DND-41 (cell line): Measurements from ENCODE around the gene DNM3.

Source experiments
- ATAC-seq: fragments of 200-7000 bp; cut with Tn5 transposase; 3 replicates; pipeline ENCODE4 v1.9.1; 2021; ENCODE audit warnings: low read depth; ENCODE audit not compliant: insufficient read depth
- DNase-seq: peaks from one replicate; pipeline ENCODE4 v3.0.0-alpha.2; 2020
- H2AFZ ChIP-seq: 2 replicates; pipeline ENCODE4 v1.6.0; 2012; ENCODE audit warnings: low read depth, low read length
- H3K27ac ChIP-seq: 2 replicates; pipeline ENCODE4 v1.5.1; 2012; ENCODE audit warnings: low read length, inconsistent platforms
- H3K27me3 ChIP-seq: fragments of 200-600 bp; sonication (generic); 2 replicates; pipeline ENCODE4 v1.6.0; 2012; ENCODE audit warnings: low read length, mild to moderate bottlenecking, inconsistent platforms; ENCODE audit not compliant: insufficient read depth, poor library complexity
- H3K36me3 ChIP-seq: 2 replicates; pipeline ENCODE4 v1.5.1; 2012; ENCODE audit warnings: low read length, inconsistent platforms; ENCODE audit not compliant: insufficient read depth
- H3K4me1 ChIP-seq: 2 replicates; pipeline ENCODE4 v1.5.1; 2012; ENCODE audit warnings: mild to moderate bottlenecking, low read length; ENCODE audit not compliant: insufficient read depth
- H3K4me2 ChIP-seq: 2 replicates; pipeline ENCODE4 v1.6.0; 2012; ENCODE audit warnings: mild to moderate bottlenecking, moderate library complexity, low read length, inconsistent platforms; ENCODE audit not compliant: insufficient read depth
- H3K4me3 ChIP-seq, 2 experiments: fragments of 200-600 bp in 1 of 2; shearing (Covaris generic) in 1 of 2; 2 replicates each; pipeline ENCODE4 v1.5.1; 2012 to 2016; ENCODE audit warnings: inconsistent platforms in 2 of 2, low read length in 2 of 2, mild to moderate bottlenecking in 2 of 2, low read depth in 1 of 2, moderate library complexity in 1 of 2
- H3K79me2 ChIP-seq: 2 replicates; pipeline ENCODE4 v1.6.0; 2012; ENCODE audit warnings: low read length, inconsistent platforms; ENCODE audit not compliant: insufficient read depth
- H3K9ac ChIP-seq: 2 replicates; pipeline ENCODE4 v1.6.0; 2012; ENCODE audit warnings: low read depth, mild to moderate bottlenecking, inconsistent platforms, low read length, moderate library complexity
- H3K9me3 ChIP-seq: 2 replicates; pipeline ENCODE4 v1.5.1; 2012; ENCODE audit warnings: low read length, moderate library complexity, mild to moderate bottlenecking, inconsistent platforms; ENCODE audit not compliant: insufficient read depth, severe bottlenecking
- H4K20me1 ChIP-seq: 2 replicates; pipeline ENCODE4 v1.6.0; 2012; ENCODE audit warnings: low read length; ENCODE audit not compliant: insufficient read depth
- CTCF ChIP-seq: IDR thresholded peaks from 2 replicates; pipeline ENCODE4 v1.5.1; 2012; ENCODE audit warnings: borderline replicate concordance, low read length, moderate library complexity, mild to moderate bottlenecking; ENCODE audit not compliant: poor library complexity, severe bottlenecking; ENCODE audit errors: extremely low read depth
- EZH2 ChIP-seq: IDR thresholded peaks from 3 replicates; pipeline ENCODE4 v1.6.1; 2012; ENCODE audit warnings: borderline replicate concordance, low read depth, mild to moderate bottlenecking, moderate library complexity, low read length, inconsistent platforms; ENCODE audit not compliant: severe bottlenecking

DNM3 gene

GRCh38 chr1:172378109-172378760, 536.9 kb downstream of the DNM3 start:
- Histone ChIP-seq H3K9ac (no peak overlapping the region), H3K4me3 (no peak overlapping the region), H3K9me3 (no peaks in the 10 kb centered on the region), H3K79me2 (no peaks in the 10 kb centered on the region), H3K4me2 (no peak overlapping the region), H3K27ac (no peak overlapping the region), H3K36me3 (no peaks in the 10 kb centered on the region), H3K4me1 (peaks cover 20% of the 10 kb centered on the region), H2AFZ (no peak overlapping the region), H3K27me3 (no peaks in the 10 kb centered on the region), H4K20me1 (no peaks in the 10 kb centered on the region)
- TF ChIP-seq CTCF = no peak
- TF ChIP-seq EZH2 = no peak
- DNase-seq = no peak
- ATAC-seq = no peak

GRCh38 chr1:172380441-172381244, 539.3 kb downstream of the DNM3 start:
- Histone ChIP-seq H3K79me2 (no peaks in the 10 kb centered on the region), H3K27ac (peak overlapping the region; percentile 94), H3K4me3 (peak overlapping the region in 1 of 2 experiments; percentile 52; a peak in 3 of 4 replicates), H4K20me1 (no peaks in the 10 kb centered on the region), H3K27me3 (no peaks in the 10 kb centered on the region), H2AFZ (peak overlapping the region; percentile 92), H3K4me1 (peaks cover 20% of the 10 kb centered on the region), H3K9ac (peak overlapping the region; percentile 56), H3K36me3 (no peaks in the 10 kb centered on the region), H3K9me3 (no peaks in the 10 kb centered on the region), H3K4me2 (peak overlapping the region; percentile 68)
- DNase-seq (peak; percentile 52), ATAC-seq (peak; percentile 100)
- TF ChIP-seq CTCF (peak; percentile 21), EZH2 (no peak)

GRCh38 chr1:172381946-172382345, 540.6 kb downstream of the DNM3 start:
- no peak overlapping the region for H3K4me3 ChIP-seq
- no peak overlapping the region for H3K9ac ChIP-seq
- no peaks in the 10 kb centered on the region for H3K79me2 ChIP-seq
- no peak for TF ChIP-seq CTCF
- TF ChIP-seq EZH2 = no peak
- H3K36me3 ChIP-seq = no peaks in the 10 kb centered on the region
- H3K27me3 ChIP-seq = no peaks in the 10 kb centered on the region
- no peak overlapping the region for H3K27ac ChIP-seq
- H4K20me1 ChIP-seq = no peaks in the 10 kb centered on the region
- DNase-seq = no peak
- peaks cover 20% of the 10 kb centered on the region for H3K4me1 ChIP-seq
- no peaks in the 10 kb centered on the region for H3K9me3 ChIP-seq
- H2AFZ ChIP-seq = peak overlapping the region; percentile 46
- ATAC-seq = no peak
- H3K4me2 ChIP-seq = no peak overlapping the region
